Tibial artery (tissue), 4 donors: ENCODE measurements around the gene UBE2H.

Experiments
- DNase-seq, 2 donors: peaks; one replicate each; pipeline ENCODE4 v3.0.0-alpha.2; 2019
- H3K27ac ChIP-seq, 2 donors: fragments of 200-600 bp; sonication (generic) in 1 of 2; 1 replicate in 1 of 2; 2 replicates in 1 of 2; pipeline ENCODE4 v1.5.1; 2018 to 2019; ENCODE audit warnings: mild to moderate bottlenecking in 1 of 2
- H3K27me3 ChIP-seq, 2 donors: fragments of 200-600 bp; sonication (generic) in 1 of 2; one replicate each; pipeline versions ENCODE4 v1.5.1 to v1.6.0; 2016 to 2019
- H3K36me3 ChIP-seq, 3 donors: fragments of 200-600 bp; sonication (generic) in 2 of 3; one replicate each; pipeline ENCODE4 v1.5.1; 2016 to 2019; ENCODE audit warnings: mild to moderate bottlenecking in 2 of 3
- H3K4me1 ChIP-seq, 4 donors: fragments of 200-600 bp; sonication (generic) in 2 of 4; 1 replicate in 3 of 4; 2 replicates in 1 of 4; pipeline ENCODE4 v1.5.1; 2016 to 2019
- H3K4me3 ChIP-seq, 2 donors: fragments of 200-600 bp; sonication (generic) in 1 of 2; 1 replicate in 1 of 2; 2 replicates in 1 of 2; pipeline ENCODE4 v1.5.1; 2018 to 2019; ENCODE audit warnings: mild to moderate bottlenecking in 2 of 2
- H3K9me3 ChIP-seq, 3 donors: fragments of 200-600 bp; sonication (generic) in 1 of 3; one replicate each; pipeline ENCODE4 v1.5.1; 2016 to 2019
- CTCF ChIP-seq, 2 experiments: fragments of 200-600 bp in 1 of 2; fragments of 450-650 bp in 1 of 2; IDR thresholded peaks; one replicate each; pipeline ENCODE4 v1.5.1; 2017 to 2019; ENCODE audit warnings: antibody characterized with exemption in 2 of 2, mild to moderate bottlenecking in 1 of 2, moderate library complexity in 1 of 2
- intact Hi-C: fragments of 100-400 bp; cut with DNase I; formaldehyde crosslinking; loops from one replicate; pipeline ENCODE4 v1.15.0; 2023; ENCODE audit warnings: low total_unique reads

UBE2H gene

GRCh38 chr7:129889133-129889844, 63.5 kb downstream of the UBE2H start:
- H3K27ac ChIP-seq = no peak overlapping the region
- H3K9me3 ChIP-seq = no peaks in the 10 kb centered on the region

DNA sequence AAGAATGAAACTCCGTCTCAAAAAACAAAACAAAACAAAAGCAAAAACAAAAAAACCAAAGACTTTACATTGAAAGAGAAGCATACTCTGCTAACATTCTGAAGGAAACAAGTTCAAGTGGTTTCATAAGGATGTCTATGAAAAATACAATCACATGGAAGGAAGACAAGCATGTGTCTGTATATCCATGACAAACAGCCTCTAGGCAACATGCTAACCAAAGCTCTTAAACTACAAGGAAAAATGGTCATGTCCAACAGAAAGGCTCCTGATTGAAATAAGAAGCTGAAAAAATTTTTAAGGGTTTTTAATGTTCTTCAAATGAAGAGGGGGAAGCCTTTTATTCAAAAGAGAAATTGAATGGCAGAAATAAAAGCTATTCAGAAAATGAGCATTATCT, 64.9 kb downstream of the UBE2H start:
- intact Hi-C loops = no loop called here
- no peak overlapping the region for H3K27ac ChIP-seq
- DNase-seq = no peak
- H3K36me3 ChIP-seq = peaks cover 0 to 5% (median 0%) of the 10 kb centered on the region in 3 donors
- TF ChIP-seq CTCF (IDR thresholded peaks at IDR 0.05) = no peak
- H3K27me3 ChIP-seq = no peaks in the 10 kb centered on the region
- H3K4me1 ChIP-seq = peaks cover 0 to 76% (median 23%) of the 10 kb centered on the region in 4 donors
- H3K4me3 ChIP-seq = no peak overlapping the region
- no peaks in the 10 kb centered on the region for H3K9me3 ChIP-seq

More at GRCh38 chr7:129889133-129889844, 63.5 kb downstream of the UBE2H start:
- Histone ChIP-seq H3K4me1 (peaks cover 0 to 90% (median 26%) of the 10 kb centered on the region in 4 donors), H3K36me3 (no peaks in the 10 kb centered on the region), H3K27me3 (no peaks in the 10 kb centered on the region), H3K4me3 (no peak overlapping the region)
- no peak for TF ChIP-seq CTCF (IDR thresholded peaks at IDR 0.05)
- no peak for DNase-seq
- intact Hi-C loops = no loop called here

DNA sequence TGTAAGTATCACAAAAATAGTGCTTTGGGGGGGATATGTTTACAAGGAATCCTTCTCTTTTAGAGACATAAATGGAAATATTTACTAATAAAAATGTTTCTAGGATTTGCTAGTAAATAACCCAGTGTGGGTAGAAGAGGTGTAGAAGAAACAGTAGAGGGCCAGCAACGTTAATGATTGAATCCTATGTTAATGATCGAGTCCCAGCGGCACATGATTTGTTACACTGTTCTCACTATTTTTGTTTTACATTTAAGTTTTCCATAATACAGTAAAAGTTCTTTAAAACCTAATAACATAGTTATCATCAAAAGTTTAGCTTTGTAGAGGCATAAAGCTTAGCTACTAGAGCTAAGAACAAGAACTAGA, 66.0 kb downstream of the UBE2H start:
- Histone ChIP-seq H3K27ac (peak overlapping the region in 1 of 2 donors; percentile 14), H3K4me1 (peaks cover 0 to 77% (median 23%) of the 10 kb centered on the region in 4 donors), H3K4me3 (no peak overlapping the region), H3K27me3 (no peaks in the 10 kb centered on the region), H3K9me3 (no peaks in the 10 kb centered on the region), H3K36me3 (peaks cover 0 to 5% (median 0%) of the 10 kb centered on the region in 3 donors)
- intact Hi-C loops = no loop called here
- TF ChIP-seq CTCF (IDR thresholded peaks at IDR 0.05) = no peak
- no peak for DNase-seq

GRCh38 chr7:129886167-129886817, 66.5 kb downstream of the UBE2H start:
- DNase-seq = no peak
- Histone ChIP-seq H3K4me3 (no peak overlapping the region), H3K36me3 (peaks cover 0 to 5% (median 0%) of the 10 kb centered on the region in 3 donors), H3K27me3 (no peaks in the 10 kb centered on the region), H3K4me1 (peaks cover 0 to 80% (median 23%) of the 10 kb centered on the region in 4 donors), H3K9me3 (no peaks in the 10 kb centered on the region), H3K27ac (peak overlapping the region in 1 of 2 donors; percentile 14)
- TF ChIP-seq CTCF (IDR thresholded peaks at IDR 0.05) = no peak
- intact Hi-C loops = no loop called here

DNA sequence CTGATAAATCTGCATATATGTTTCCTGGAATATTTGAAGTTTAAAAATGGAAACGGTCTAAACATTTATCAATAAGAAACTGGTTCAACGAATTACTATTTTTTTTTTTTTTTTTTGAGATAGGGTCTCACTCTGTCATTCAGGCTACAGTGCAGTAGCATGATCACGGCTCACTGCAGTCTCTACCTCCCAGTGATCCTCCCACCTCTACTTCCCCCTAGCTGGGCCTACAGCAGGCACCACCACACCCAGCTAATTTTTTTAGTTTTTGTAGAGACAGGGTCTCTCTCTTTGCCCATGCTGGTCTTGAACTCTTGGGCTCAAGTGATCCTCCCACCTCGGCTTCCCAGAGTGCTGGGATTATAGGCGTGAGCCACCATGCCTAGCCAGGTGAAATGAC, 68.3 kb downstream of the UBE2H start:
- peaks cover 0 to 5% (median 0%) of the 10 kb centered on the region in 3 donors for H3K36me3 ChIP-seq
- intact Hi-C loops = no loop called here
- H3K9me3 ChIP-seq = no peaks in the 10 kb centered on the region
- H3K4me1 ChIP-seq = peaks cover 0 to 78% (median 25%) of the 10 kb centered on the region in 4 donors
- no peak overlapping the region for H3K27ac ChIP-seq
- TF ChIP-seq CTCF (IDR thresholded peaks at IDR 0.05) = no peak
- no peak for DNase-seq
- H3K4me3 ChIP-seq = no peak overlapping the region
- no peaks in the 10 kb centered on the region for H3K27me3 ChIP-seq
